ENCODE results near the gene ATP2B2. TPM values are rescaled to one million over a fixed set of nuclear protein-coding genes. Genes with fewer than 3 reads are reported as not detected.

Gene ATP2B2
- total RNA-seq, 1 experiment from 2014 or later = not detected

- no peak for DNase-seq (ENCODE audit: low read depth)
These were observed 24.4 kb upstream of the ATP2B2 start for GRCh38 chr3:10529809-10530208.

- no peak for DNase-seq (ENCODE audit: low read depth)
These were observed 22.7 kb upstream of the ATP2B2 start for GRCh38 chr3:10528046-10528445.

GRCh38 chr3:10527295-10528001, 22.1 kb upstream of the ATP2B2 start:
- DNase-seq (ENCODE audit: low read depth) = no peak

GRCh38 chr3:10526366-10526765, 21.0 kb upstream of the ATP2B2 start:
- DNase-seq (ENCODE audit: low read depth) = no peak

- DNase-seq (ENCODE audit: low read depth) = no peak
These were observed 19.5 kb upstream of the ATP2B2 start for GRCh38 chr3:10524799-10525301.

GRCh38 chr3:10524270-10524669, 18.9 kb upstream of the ATP2B2 start:
- DNase-seq (ENCODE audit: low read depth) = no peak

GRCh38 chr3:10523561-10523960, 18.2 kb upstream of the ATP2B2 start:
- DNase-seq (ENCODE audit: low read depth) = no peak

GRCh38 chr3:10522646-10523303, 17.4 kb upstream of the ATP2B2 start:
- DNase-seq (ENCODE audit: low read depth) = no peak

- no peak for DNase-seq (ENCODE audit: low read depth)
These were observed 16.5 kb upstream of the ATP2B2 start for GRCh38 chr3:10521772-10522441.

- no peak for DNase-seq (ENCODE audit: low read depth)
These were observed 14.7 kb upstream of the ATP2B2 start for GRCh38 chr3:10520072-10520471.

- DNase-seq (ENCODE audit: low read depth) = peak; percentile 10
These were observed 13.8 kb upstream of the ATP2B2 start for GRCh38 chr3:10519236-10519635.

GRCh38 chr3:10518506-10519150, 13.2 kb upstream of the ATP2B2 start:
- peak; percentile 86 for DNase-seq (ENCODE audit: low read depth)

GRCh38 chr3:10517627-10518026, 12.2 kb upstream of the ATP2B2 start:
- no peak for DNase-seq (ENCODE audit: low read depth)

GRCh38 chr3:10516544-10517452, 11.4 kb upstream of the ATP2B2 start:
- DNase-seq (ENCODE audit: low read depth) = no peak

- DNase-seq (ENCODE audit: low read depth) = no peak
These were observed 10.6 kb upstream of the ATP2B2 start for GRCh38 chr3:10515884-10516495.

- DNase-seq (ENCODE audit: low read depth) = no peak
These were observed 10.0 kb upstream of the ATP2B2 start for GRCh38 chr3:10515396-10515795.

GRCh38 chr3:10514407-10515069, 9.2 kb upstream of the ATP2B2 start:
- DNase-seq (ENCODE audit: low read depth) = no peak

GRCh38 chr3:10513306-10513705, 7.9 kb upstream of the ATP2B2 start:
- DNase-seq (ENCODE audit: low read depth) = no peak

- no peak for DNase-seq (ENCODE audit: low read depth)
These were observed 7.3 kb upstream of the ATP2B2 start for GRCh38 chr3:10512687-10513086.

- DNase-seq (ENCODE audit: low read depth) = peak; percentile 64
These were observed 6.6 kb upstream of the ATP2B2 start for GRCh38 chr3:10511809-10512494.
